Tibial nerve (tissue), 4 donors: ENCODE data around the gene NRDE2. TPM values are rescaled to one million over a fixed set of nuclear protein-coding genes. Genes with fewer than 3 reads are reported as not detected.

Source experiments
- DNase-seq, 2 donors: peaks; one replicate each; pipeline ENCODE4 v3.0.0-alpha.2; 2019; ENCODE audit warnings: low spot score in 2 of 2
- H3K27ac ChIP-seq, 4 donors: fragments of 200-600 bp; sonication (generic) in 3 of 4; one replicate each; pipeline ENCODE4 v1.5.1; 2017 to 2019; ENCODE audit warnings: mild to moderate bottlenecking in 1 of 4
- H3K27me3 ChIP-seq, 2 donors: fragments of 200-600 bp; sonication (generic) in 1 of 2; one replicate each; pipeline versions ENCODE4 v1.5.1 to v1.6.0; 2017 to 2019
- H3K36me3 ChIP-seq, 3 donors: fragments of 200-600 bp; sonication (generic); one replicate each; pipeline ENCODE4 v1.5.1; 2018 to 2019
- H3K4me1 ChIP-seq, 4 donors: fragments of 200-600 bp; sonication (generic) in 3 of 4; one replicate each; pipeline ENCODE4 v1.5.1; 2017 to 2019
- H3K4me3 ChIP-seq, 4 donors: fragments of 200-600 bp; sonication (generic) in 3 of 4; one replicate each; pipeline ENCODE4 v1.5.1; 2017 to 2019; ENCODE audit warnings: mild to moderate bottlenecking in 1 of 4, moderate library complexity in 1 of 4
- H3K9me3 ChIP-seq, 4 donors: fragments of 200-600 bp; sonication (generic) in 3 of 4; one replicate each; pipeline ENCODE4 v1.5.1; 2017 to 2019
- CTCF ChIP-seq, 5 experiments: fragments of 200-600 bp in 3 of 5; fragments of 450-650 bp in 2 of 5; sonication (generic) in 3 of 5; IDR thresholded peaks; one replicate each; pipeline ENCODE4 v1.5.1; 2016 to 2019; ENCODE audit warnings: antibody characterized with exemption in 5 of 5, mild to moderate bottlenecking in 3 of 5, moderate library complexity in 2 of 5
- EP300 ChIP-seq, 2 donors: sonication (generic); formaldehyde crosslinking; IDR thresholded peaks; one replicate each; pipeline ENCODE4 v1.6.1; 2017; ENCODE audit warnings: antibody characterized with exemption in 2 of 2, mild to moderate bottlenecking in 1 of 2
- POLR2A ChIP-seq, 2 donors: fragments of 450-650 bp; IDR thresholded peaks; one replicate each; pipeline ENCODE4 v1.6.1; 2017; ENCODE audit warnings: antibody characterized with exemption in 2 of 2, mild to moderate bottlenecking in 2 of 2, moderate library complexity in 2 of 2
- WGBS, 2 donors: methylation state at CpG; one replicate each; pipeline ENCODE4 v1.1.5; 2018; 5-methylcytosine and 5-hydroxymethylcytosine counted together
- total RNA-seq, 4 donors: library from RNA; depleted of rRNA; stranded (reverse); fragments of >200 nt; gene quantifications; one replicate each; pipeline ENCODE4 v1.1.0, GENCODE V29; 2016

Gene NRDE2
- total RNA-seq, 4 donors from 2014 or later: 15.7 to 18.9 (median 17.2) TPM

GRCh38 chr14:90281261-90281660 lies 50.5 kb downstream of the NRDE2 start:
- H3K36me3 ChIP-seq: peaks cover 2 to 84% (median 13%) of the 10 kb centered on the region in 3 donors
- H3K4me1 ChIP-seq: peaks cover 0 to 6% (median under 1%) of the 10 kb centered on the region in 4 donors
- 77 to 80% methylated on average over 8 of the region's 8 CpGs for WGBS, 2 donors
- H3K4me3 ChIP-seq: no peak overlapping the region
- TF ChIP-seq EP300 (IDR thresholded peaks at IDR 0.05): no peak
- H3K27ac ChIP-seq: no peak overlapping the region
- H3K9me3 ChIP-seq: no peaks in the 10 kb centered on the region
- DNase-seq: no peak
- no peaks in the 10 kb centered on the region for H3K27me3 ChIP-seq

GRCh38 chr14:90280096-90280495 lies 51.6 kb downstream of the NRDE2 start:
- 94 to 95% methylated on average over 7 of the region's 7 CpGs for WGBS, 2 donors
- peaks cover 0 to 15% (median 2%) of the 10 kb centered on the region in 4 donors for H3K4me1 ChIP-seq
- no peak overlapping the region for H3K4me3 ChIP-seq
- peaks cover 2 to 77% (median 13%) of the 10 kb centered on the region in 3 donors for H3K36me3 ChIP-seq
- H3K27ac ChIP-seq: no peak overlapping the region
- H3K9me3 ChIP-seq: no peaks in the 10 kb centered on the region
- DNase-seq: no peak
- no peaks in the 10 kb centered on the region for H3K27me3 ChIP-seq
- TF ChIP-seq POLR2A (IDR thresholded peaks at IDR 0.05): no peak
- TF ChIP-seq EP300 (IDR thresholded peaks at IDR 0.05): no peak
- TF ChIP-seq CTCF (IDR thresholded peaks at IDR 0.05): no peak

- no peaks in the 10 kb centered on the region for H3K27me3 ChIP-seq
- TF ChIP-seq CTCF (IDR thresholded peaks at IDR 0.05): no peak
- TF ChIP-seq POLR2A (IDR thresholded peaks at IDR 0.05): no peak
- no peak for TF ChIP-seq EP300 (IDR thresholded peaks at IDR 0.05)
- H3K4me1 ChIP-seq: peaks cover 0 to 29% (median 2%) of the 10 kb centered on the region in 4 donors
- WGBS, 2 donors: 92 to 93% methylated on average over 31 to 35 of the region's 35 CpGs
- peaks cover 2 to 79% (median 13%) of the 10 kb centered on the region in 3 donors for H3K36me3 ChIP-seq
- no peaks in the 10 kb centered on the region for H3K9me3 ChIP-seq
- no peak for DNase-seq
- no peak overlapping the region for H3K27ac ChIP-seq
- H3K4me3 ChIP-seq: no peak overlapping the region
Measured at GRCh38 chr14:90278199-90279175, 53.3 kb downstream of the NRDE2 start.

- TF ChIP-seq EP300 (IDR thresholded peaks at IDR 0.05): no peak
- TF ChIP-seq CTCF (IDR thresholded peaks at IDR 0.05): no peak
- TF ChIP-seq POLR2A (IDR thresholded peaks at IDR 0.05): no peak
Measured at GRCh38 chr14:90277581-90278198, 54.1 kb downstream of the NRDE2 start.

GRCh38 chr14:90276646-90277367 lies 54.9 kb downstream of the NRDE2 start:
- WGBS, 2 donors: 80 to 81% methylated on average over 17 to 18 of the region's 18 CpGs
- H3K27me3 ChIP-seq: no peaks in the 10 kb centered on the region
- no peak for DNase-seq
- H3K9me3 ChIP-seq: no peaks in the 10 kb centered on the region
- no peak for TF ChIP-seq POLR2A (IDR thresholded peaks at IDR 0.05)
- no peak for TF ChIP-seq EP300 (IDR thresholded peaks at IDR 0.05)
- no peak for TF ChIP-seq CTCF (IDR thresholded peaks at IDR 0.05)
- H3K4me1 ChIP-seq: peaks cover 0 to 37% (median 2%) of the 10 kb centered on the region in 4 donors
- no peak overlapping the region for H3K4me3 ChIP-seq
- H3K27ac ChIP-seq: no peak overlapping the region
- peaks cover 2 to 78% (median 13%) of the 10 kb centered on the region in 3 donors for H3K36me3 ChIP-seq

More at GRCh38 chr14:90277581-90278198, 54.1 kb downstream of the NRDE2 start:
- H3K9me3 ChIP-seq: no peaks in the 10 kb centered on the region
- 89 to 97% methylated on average over 15 to 17 of the region's 24 CpGs for WGBS, 2 donors
- no peak overlapping the region for H3K27ac ChIP-seq
- DNase-seq: no peak
- peaks cover 0 to 37% (median 2%) of the 10 kb centered on the region in 4 donors for H3K4me1 ChIP-seq
- H3K4me3 ChIP-seq: no peak overlapping the region
- H3K36me3 ChIP-seq: peaks cover 2 to 80% (median 13%) of the 10 kb centered on the region in 3 donors
- H3K27me3 ChIP-seq: no peaks in the 10 kb centered on the region
